Uterus (tissue), 4 donors: ENCODE results near the gene CHCHD3. TPM values are rescaled to one million over a fixed set of nuclear protein-coding genes. Genes with fewer than 3 reads are reported as not detected.

Source experiments
- DNase-seq, 2 donors: peaks; one replicate each; pipeline ENCODE4 v3.0.0-alpha.2; 2019 to 2020
- H3K27ac ChIP-seq, 2 donors: fragments of 200-600 bp; sonication (generic); 1 replicate in 1 of 2; 2 replicates in 1 of 2; pipeline ENCODE4 v1.5.1; 2016 to 2018
- H3K27me3 ChIP-seq, 2 donors: fragments of 200-600 bp; sonication (generic); one replicate each; pipeline ENCODE4 v1.5.1; 2018 to 2019; ENCODE audit warnings: control low read depth in 1 of 2
- H3K36me3 ChIP-seq, 2 donors: fragments of 200-600 bp; sonication (generic); one replicate each; pipeline ENCODE4 v1.5.1; 2019; ENCODE audit warnings: control low read depth in 1 of 2
- H3K4me1 ChIP-seq, 2 donors: fragments of 200-600 bp; sonication (generic); one replicate each; pipeline ENCODE4 v1.5.1; 2018 to 2019; ENCODE audit warnings: control low read depth in 1 of 2
- H3K4me3 ChIP-seq, 2 donors: fragments of 200-600 bp; sonication (generic); 1 replicate in 1 of 2; 2 replicates in 1 of 2; pipeline ENCODE4 v1.5.1; 2018 to 2019; ENCODE audit warnings: mild to moderate bottlenecking in 1 of 2
- H3K9me3 ChIP-seq, 2 donors: fragments of 200-600 bp; sonication (generic); one replicate each; pipeline ENCODE4 v1.5.1; 2019; ENCODE audit warnings: control low read depth in 1 of 2
- CTCF ChIP-seq, 4 experiments: fragments of 200-600 bp in 2 of 4; fragments of 450-650 bp in 2 of 4; sonication (generic) in 2 of 4; IDR thresholded peaks; one replicate each; pipeline ENCODE4 v1.5.1; 2016 to 2019; ENCODE audit warnings: antibody characterized with exemption in 4 of 4, mild to moderate bottlenecking in 2 of 4, moderate library complexity in 1 of 4
- POLR2A ChIP-seq, 2 donors: fragments of 450-650 bp; IDR thresholded peaks; one replicate each; pipeline ENCODE4 v1.6.1; 2016; ENCODE audit warnings: antibody characterized with exemption in 2 of 2, mild to moderate bottlenecking in 1 of 2, moderate library complexity in 1 of 2
- intact Hi-C: fragments of 100-400 bp; cut with DNase I; formaldehyde crosslinking; loops from one replicate; pipeline ENCODE4 v1.15.1; 2023; ENCODE audit warnings: low total_unique reads
- total RNA-seq, 4 donors: library from RNA; depleted of rRNA in 3 of 4; stranded (reverse); fragments of >200 nt in 3 of 4; gene quantifications; one replicate each; pipeline versions ENCODE4 v1.1.0 to v1.2.4, GENCODE V29; 2014 to 2023
- donor health status: DM: yes; HTN: yes; CAD: no.

CHCHD3 gene
- total RNA-seq, 4 donors from 2014 or later = 43.5 to 61.0 (median 47.6) TPM

- no peak for DNase-seq
- no peaks in the 10 kb centered on the region for H3K9me3 ChIP-seq
- H3K27ac ChIP-seq = no peak overlapping the region
- H3K36me3 ChIP-seq = no peaks in the 10 kb centered on the region
- H3K27me3 ChIP-seq = no peaks in the 10 kb centered on the region
- H3K4me3 ChIP-seq = no peak overlapping the region
- TF ChIP-seq POLR2A (IDR thresholded peaks at IDR 0.05) (no peak), CTCF (IDR thresholded peaks at IDR 0.05) (no peak)
- intact Hi-C loops = no loop called here
- no peaks in the 10 kb centered on the region for H3K4me1 ChIP-seq
These were observed 39.4 kb upstream of the CHCHD3 start for GRCh38 chr7:133121175-133121844.

GRCh38 chr7:133119067-133119466 is 37.2 kb upstream of the CHCHD3 start:
- no peak for TF ChIP-seq POLR2A (IDR thresholded peaks at IDR 0.05)
- no peak for TF ChIP-seq CTCF (IDR thresholded peaks at IDR 0.05)
- no peak for DNase-seq
- Histone ChIP-seq H3K36me3 (no peaks in the 10 kb centered on the region), H3K9me3 (no peaks in the 10 kb centered on the region), H3K4me3 (no peak overlapping the region), H3K27ac (no peak overlapping the region), H3K4me1 (no peaks in the 10 kb centered on the region), H3K27me3 (no peaks in the 10 kb centered on the region)
- intact Hi-C loops = no loop called here

GRCh38 chr7:133118261-133118660 is 36.4 kb upstream of the CHCHD3 start:
- Histone ChIP-seq H3K27me3 (no peaks in the 10 kb centered on the region), H3K27ac (no peak overlapping the region), H3K36me3 (no peaks in the 10 kb centered on the region), H3K4me1 (no peaks in the 10 kb centered on the region), H3K4me3 (no peak overlapping the region), H3K9me3 (no peaks in the 10 kb centered on the region)
- TF ChIP-seq CTCF (IDR thresholded peaks at IDR 0.05) (no peak), POLR2A (IDR thresholded peaks at IDR 0.05) (no peak)
- intact Hi-C loops = no loop called here
- DNase-seq = no peak

GRCh38 chr7:133117452-133117851 is 35.6 kb upstream of the CHCHD3 start:
- no peak for DNase-seq
- TF ChIP-seq CTCF (IDR thresholded peaks at IDR 0.05) (no peak), POLR2A (IDR thresholded peaks at IDR 0.05) (no peak)
- Histone ChIP-seq H3K27me3 (no peaks in the 10 kb centered on the region), H3K9me3 (no peaks in the 10 kb centered on the region), H3K4me3 (no peak overlapping the region), H3K4me1 (no peaks in the 10 kb centered on the region), H3K36me3 (no peaks in the 10 kb centered on the region), H3K27ac (no peak overlapping the region)
- intact Hi-C loops = no loop called here

GRCh38 chr7:133115596-133115995 is 33.7 kb upstream of the CHCHD3 start:
- no peaks in the 10 kb centered on the region for H3K4me1 ChIP-seq
- no peaks in the 10 kb centered on the region for H3K36me3 ChIP-seq

More at GRCh38 chr7:133115596-133115995, 33.7 kb upstream of the CHCHD3 start:
- no peaks in the 10 kb centered on the region for H3K9me3 ChIP-seq
- H3K27ac ChIP-seq = no peak overlapping the region
- no peak for DNase-seq
- H3K4me3 ChIP-seq = no peak overlapping the region
- intact Hi-C loops = no loop called here
- TF ChIP-seq CTCF (IDR thresholded peaks at IDR 0.05) (no peak), POLR2A (IDR thresholded peaks at IDR 0.05) (no peak)
- no peaks in the 10 kb centered on the region for H3K27me3 ChIP-seq
